Colonic mucosa (tissue), 4 donors: Measurements from ENCODE around the gene FRA10AC1. TPM values are rescaled to one million over a fixed set of nuclear protein-coding genes. Genes with fewer than 3 reads are reported as not detected.

Experiments used
- DNase-seq: peaks from one replicate; pipeline ENCODE4 v3.0.0-alpha.2; 2020
- H3K27ac ChIP-seq: fragments of 200-600 bp; one replicate; pipeline ENCODE4 v1.8.0; 2021
- H3K27me3 ChIP-seq: fragments of 200-600 bp; one replicate; pipeline ENCODE4 v1.8.0; 2021
- H3K36me3 ChIP-seq: fragments of 200-600 bp; one replicate; pipeline ENCODE4 v1.8.0; 2021
- H3K4me1 ChIP-seq: fragments of 200-600 bp; one replicate; pipeline ENCODE4 v1.8.0; 2021; ENCODE audit warnings: mild to moderate bottlenecking
- H3K4me3 ChIP-seq: fragments of 200-600 bp; one replicate; pipeline ENCODE4 v1.8.0; 2021
- H3K9ac ChIP-seq, 2 donors: one replicate each; pipeline ENCODE4 v1.7.0; 2013; ENCODE audit warnings: control low read depth in 2 of 2, low read depth in 2 of 2, low read length in 2 of 2
- H3K9me3 ChIP-seq: fragments of 200-600 bp; one replicate; pipeline ENCODE4 v1.8.0; 2021
- intact Hi-C: fragments of 100-400 bp; cut with DNase I; formaldehyde crosslinking; loops from one replicate; pipeline ENCODE4 v1.14.1; 2022
- total RNA-seq, 2 donors: library from RNA; stranded (reverse); fragmentation: NEBNext Ultra II Directional in 1 of 2; extraction: Animal tissue kit (Norgen Biotek cat#: 25700) in 1 of 2; gene quantifications; one replicate each; pipeline ENCODE4 v1.2.1, GENCODE V29; 2021
- TF ChIP-seq, protein P1 (sequence below): fragments of 200-600 bp; IDR thresholded peaks from one replicate; pipeline ENCODE4 v1.8.0; 2022; ENCODE audit warnings: antibody characterized with exemption, mild to moderate bottlenecking
- donor health status: healthy.
- donor health status: DM: no; HTN: no; CAD: no.
- donor health status: DM: no; HTN: no; CAD: no.

The FRA10AC1 gene
- total RNA-seq, 2 donors from 2014 or later = 13.5 to 19.4 TPM

DNA sequence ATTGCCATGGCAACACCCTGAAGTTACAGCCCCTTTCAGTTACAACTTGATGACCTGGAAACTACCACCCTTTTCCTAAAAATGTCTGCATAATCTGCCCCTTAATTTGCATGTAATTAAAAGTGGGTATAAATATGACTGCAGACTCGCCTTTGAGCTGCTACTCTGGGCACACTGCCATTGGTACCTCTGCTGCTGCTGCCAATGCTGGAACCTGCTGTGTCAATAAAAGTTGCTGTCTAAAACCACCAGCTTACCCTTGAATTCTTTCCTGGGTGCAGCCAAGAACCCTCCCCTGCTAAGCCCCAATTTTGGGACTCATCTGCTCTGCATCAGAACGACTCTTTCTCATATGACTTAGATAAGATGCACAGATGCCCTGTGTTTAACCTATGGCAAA lies 10.2 kb upstream of the FRA10AC1 start:
- H3K4me1 ChIP-seq = no peaks in the 10 kb centered on the region
- no peak overlapping the region for H3K27ac ChIP-seq
- intact Hi-C loops = no loop called here
- H3K9me3 ChIP-seq = no peaks in the 10 kb centered on the region
- no peak overlapping the region for H3K4me3 ChIP-seq
- H3K27me3 ChIP-seq = no peaks in the 10 kb centered on the region
- H3K9ac ChIP-seq = no peak overlapping the region
- no peaks in the 10 kb centered on the region for H3K36me3 ChIP-seq
- TF ChIP-seq, protein P1, sequence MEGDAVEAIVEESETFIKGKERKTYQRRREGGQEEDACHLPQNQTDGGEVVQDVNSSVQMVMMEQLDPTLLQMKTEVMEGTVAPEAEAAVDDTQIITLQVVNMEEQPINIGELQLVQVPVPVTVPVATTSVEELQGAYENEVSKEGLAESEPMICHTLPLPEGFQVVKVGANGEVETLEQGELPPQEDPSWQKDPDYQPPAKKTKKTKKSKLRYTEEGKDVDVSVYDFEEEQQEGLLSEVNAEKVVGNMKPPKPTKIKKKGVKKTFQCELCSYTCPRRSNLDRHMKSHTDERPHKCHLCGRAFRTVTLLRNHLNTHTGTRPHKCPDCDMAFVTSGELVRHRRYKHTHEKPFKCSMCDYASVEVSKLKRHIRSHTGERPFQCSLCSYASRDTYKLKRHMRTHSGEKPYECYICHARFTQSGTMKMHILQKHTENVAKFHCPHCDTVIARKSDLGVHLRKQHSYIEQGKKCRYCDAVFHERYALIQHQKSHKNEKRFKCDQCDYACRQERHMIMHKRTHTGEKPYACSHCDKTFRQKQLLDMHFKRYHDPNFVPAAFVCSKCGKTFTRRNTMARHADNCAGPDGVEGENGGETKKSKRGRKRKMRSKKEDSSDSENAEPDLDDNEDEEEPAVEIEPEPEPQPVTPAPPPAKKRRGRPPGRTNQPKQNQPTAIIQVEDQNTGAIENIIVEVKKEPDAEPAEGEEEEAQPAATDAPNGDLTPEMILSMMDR = no peak
- no peak for DNase-seq

DNA sequence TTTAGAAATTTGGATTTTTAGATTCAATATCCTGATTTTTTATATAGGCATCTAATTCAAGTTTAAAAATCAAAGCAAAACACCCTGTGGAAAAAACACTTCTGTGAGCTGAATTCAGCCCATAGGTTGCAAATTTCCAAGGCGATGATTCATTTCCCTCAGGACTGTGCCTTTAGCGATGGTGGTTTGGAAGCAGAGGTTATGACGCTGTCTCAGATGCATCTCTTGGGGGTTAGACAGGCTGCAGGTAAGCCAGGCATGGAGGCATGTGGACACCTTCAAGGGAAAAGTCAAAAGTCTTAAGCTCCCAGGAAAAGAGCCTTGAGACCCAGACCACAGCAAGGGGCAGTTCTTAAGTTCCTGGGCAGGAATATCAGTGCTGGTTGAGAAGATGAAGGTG lies 9.5 kb upstream of the FRA10AC1 start:
- no peaks in the 10 kb centered on the region for H3K36me3 ChIP-seq
- no peak for DNase-seq

DNA sequence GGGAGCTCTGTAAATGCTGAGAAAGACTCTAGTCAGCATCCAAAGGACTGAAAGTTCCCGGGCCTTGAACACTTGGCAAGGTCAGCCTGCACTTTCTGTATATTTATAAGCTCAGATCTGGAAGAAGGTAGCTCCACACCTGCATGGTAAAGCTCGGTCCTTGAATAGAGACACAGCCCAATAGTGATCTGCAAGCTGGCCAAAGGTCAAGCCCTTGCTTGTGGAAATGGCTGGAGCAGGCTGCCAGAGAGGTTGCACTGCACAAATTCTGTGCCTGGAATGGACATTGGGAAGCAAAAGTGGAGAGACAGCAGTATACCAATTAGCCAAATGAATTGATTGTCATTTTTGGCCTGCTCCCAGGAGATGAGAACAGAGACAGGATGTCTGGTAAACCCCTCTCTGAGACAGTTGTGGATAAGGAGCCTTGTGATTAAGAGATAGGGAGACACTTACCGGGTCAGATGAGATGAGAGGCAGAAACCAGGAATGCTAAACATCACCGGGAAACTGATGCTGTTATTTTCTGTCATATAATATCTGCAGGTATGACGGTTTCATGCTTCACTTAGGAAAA lies 8.0 kb upstream of the FRA10AC1 start:
- no peak overlapping the region for H3K27ac ChIP-seq
- H3K27me3 ChIP-seq = no peaks in the 10 kb centered on the region
- no peaks in the 10 kb centered on the region for H3K4me1 ChIP-seq
- no peak for DNase-seq
- intact Hi-C loops = no loop called here
- no peak overlapping the region for H3K9ac ChIP-seq
- H3K9me3 ChIP-seq = no peaks in the 10 kb centered on the region
- no peaks in the 10 kb centered on the region for H3K36me3 ChIP-seq
- no peak overlapping the region for H3K4me3 ChIP-seq
- TF ChIP-seq, protein P1 = no peak

More for the DNA sequence above, 9.5 kb upstream of the FRA10AC1 start:
- Histone ChIP-seq H3K4me1 (no peaks in the 10 kb centered on the region), H3K9ac (no peak overlapping the region), H3K27ac (no peak overlapping the region), H3K4me3 (no peak overlapping the region), H3K27me3 (no peaks in the 10 kb centered on the region), H3K9me3 (no peaks in the 10 kb centered on the region)
- intact Hi-C loops = no loop called here
- TF ChIP-seq, protein P1 = no peak

DNA sequence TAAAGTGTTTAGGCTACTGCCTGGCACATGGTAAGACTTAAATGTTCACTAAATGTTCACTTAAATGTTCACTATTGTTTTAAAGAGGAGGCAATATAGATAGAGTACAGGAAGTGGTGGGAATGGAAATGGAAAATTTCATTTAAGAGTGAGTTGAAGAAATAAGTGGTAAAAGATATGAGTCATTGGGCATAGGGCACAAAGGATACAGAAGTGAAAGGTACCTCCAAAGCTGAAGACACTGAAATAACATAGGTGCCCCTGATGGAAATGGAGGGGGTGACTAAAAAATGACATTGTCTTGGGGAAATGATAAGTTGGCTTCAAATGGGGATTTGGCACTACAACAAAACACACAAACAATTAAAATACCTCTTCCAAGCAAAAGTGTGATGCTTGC lies 5.2 kb upstream of the FRA10AC1 start:
- no peak for DNase-seq
- Histone ChIP-seq H3K36me3 (no peaks in the 10 kb centered on the region), H3K27ac (no peak overlapping the region), H3K27me3 (no peaks in the 10 kb centered on the region), H3K9me3 (no peaks in the 10 kb centered on the region), H3K4me1 (no peaks in the 10 kb centered on the region), H3K4me3 (no peak overlapping the region), H3K9ac (no peak overlapping the region)
- TF ChIP-seq, protein P1 = no peak
- intact Hi-C loops = no loop called here

DNA sequence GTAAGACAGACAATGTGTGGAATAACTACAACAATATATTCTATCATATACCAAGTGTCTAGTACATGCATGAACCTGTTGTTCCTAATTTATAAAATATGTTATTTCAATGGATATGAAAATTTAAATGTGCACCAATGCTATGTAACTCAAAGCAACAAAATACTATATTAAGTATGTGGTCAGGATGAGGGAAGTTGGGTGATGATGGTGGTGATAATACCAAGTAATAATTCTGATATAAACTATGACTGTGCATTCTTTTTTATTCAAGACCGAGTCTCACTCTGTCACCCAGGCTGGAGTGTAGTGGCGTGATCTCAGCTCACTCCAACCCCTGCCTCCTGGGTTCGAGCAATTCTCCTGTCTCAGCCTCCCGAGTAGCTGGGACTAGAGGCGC lies 2.1 kb upstream of the FRA10AC1 start:
- Histone ChIP-seq H3K9ac (no peak overlapping the region), H3K27ac (no peak overlapping the region), H3K27me3 (no peaks in the 10 kb centered on the region), H3K9me3 (no peaks in the 10 kb centered on the region), H3K4me1 (peaks cover 8% of the 10 kb centered on the region), H3K36me3 (no peaks in the 10 kb centered on the region), H3K4me3 (no peak overlapping the region)
- intact Hi-C loops = loop anchor here (5.0 kb wide), 1 partner anchor 113 kb away; no protein-coding TSS in a partner anchor
- TF ChIP-seq, protein P1 = no peak
- DNase-seq = no peak
